ENCODE results near the gene CES4A.
"Not testable (repeated sequence)": the region's sequence is repeated elsewhere in the genome, so short reads cannot be mapped to it uniquely, and the experiment has no call there.

CES4A gene

GRCh38 chr16:66958857-66959703, 29.3 kb upstream of the CES4A start:
- FAIRE-seq (no peak), DNase-seq (ENCODE audit: insufficient read length) (no peak)
- no peak for TF ChIP-seq POLR2AphosphoS5 (IDR thresholded peaks at IDR 0.05; ENCODE audit: low read depth, low read length)
- TF ChIP-seq POLR2A (IDR thresholded peaks at IDR 0.05; ENCODE audit: low read depth, low read length): no peak
- TF ChIP-seq TAF1 (IDR thresholded peaks at IDR 0.05; ENCODE audit: borderline replicate concordance, low read depth, low read length): no peak

- no peak for FAIRE-seq
- no peak for TF ChIP-seq POLR2A (IDR thresholded peaks at IDR 0.05; ENCODE audit: low read depth, low read length)
- TF ChIP-seq TAF1 (IDR thresholded peaks at IDR 0.05; ENCODE audit: borderline replicate concordance, low read depth, low read length): no peak
- no peak for TF ChIP-seq POLR2AphosphoS5 (IDR thresholded peaks at IDR 0.05; ENCODE audit: low read depth, low read length)
- no peak for DNase-seq (ENCODE audit: insufficient read length)
These were observed 28.7 kb upstream of the CES4A start for GRCh38 chr16:66959704-66960161.

DNA sequence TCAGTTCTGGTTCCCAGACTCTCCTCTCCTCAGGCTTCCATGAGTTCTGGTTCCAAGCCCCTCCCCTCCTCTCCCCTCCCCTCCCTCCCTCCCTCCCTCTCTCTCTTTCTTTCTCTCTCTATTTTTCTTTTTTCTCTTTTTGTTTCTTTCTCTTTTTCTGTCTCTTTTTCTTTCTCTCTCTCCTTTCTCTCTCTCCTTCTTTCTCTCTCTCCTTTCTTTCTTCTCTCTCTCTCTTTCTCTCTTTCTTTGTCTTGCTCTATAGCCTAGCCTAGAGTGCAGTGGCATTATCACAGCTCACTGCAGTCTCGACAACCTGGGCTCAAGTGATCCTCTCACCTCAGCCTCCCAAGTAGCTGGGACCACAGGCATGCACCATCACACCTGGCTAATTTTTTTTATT, 28.1 kb upstream of the CES4A start:
- TF ChIP-seq POLR2AphosphoS5 (IDR thresholded peaks at IDR 0.05; ENCODE audit: low read depth, low read length) (no peak), POLR2A (IDR thresholded peaks at IDR 0.05; ENCODE audit: low read depth, low read length) (no peak), TAF1 (IDR thresholded peaks at IDR 0.05; ENCODE audit: borderline replicate concordance, low read depth, low read length) (no peak)
- DNase-seq (ENCODE audit: insufficient read length) (no peak), FAIRE-seq (no peak)

GRCh38 chr16:66961065-66961744, 27.2 kb upstream of the CES4A start, which contains the start of gene CES3:
CES3 (plus strand) TSS chr16:66961266; CDS start chr16:66961308, 42 bp downstream.
- DNase-seq (ENCODE audit: insufficient read length): peak; percentile 47
- peak; percentile 79 for FAIRE-seq
- no peak for TF ChIP-seq POLR2A (IDR thresholded peaks at IDR 0.05; ENCODE audit: low read depth, low read length)
- TF ChIP-seq POLR2AphosphoS5 (IDR thresholded peaks at IDR 0.05; ENCODE audit: low read depth, low read length): no peak
- no peak for TF ChIP-seq TAF1 (IDR thresholded peaks at IDR 0.05; ENCODE audit: borderline replicate concordance, low read depth, low read length)

- DNase-seq (ENCODE audit: insufficient read length) (no peak), FAIRE-seq (peak; percentile 51)
- no peak for TF ChIP-seq POLR2A (IDR thresholded peaks at IDR 0.05; ENCODE audit: low read depth, low read length)
- TF ChIP-seq TAF1 (IDR thresholded peaks at IDR 0.05; ENCODE audit: borderline replicate concordance, low read depth, low read length): no peak
- no peak for TF ChIP-seq POLR2AphosphoS5 (IDR thresholded peaks at IDR 0.05; ENCODE audit: low read depth, low read length)
These were observed 26.5 kb upstream of the CES4A start for GRCh38 chr16:66961914-66962313.

GRCh38 chr16:66964049-66964448, 24.3 kb upstream of the CES4A start:
- TF ChIP-seq POLR2AphosphoS5 (IDR thresholded peaks at IDR 0.05; ENCODE audit: low read depth, low read length) (no peak), POLR2A (IDR thresholded peaks at IDR 0.05; ENCODE audit: low read depth, low read length) (no peak), TAF1 (IDR thresholded peaks at IDR 0.05; ENCODE audit: borderline replicate concordance, low read depth, low read length) (no peak)
- FAIRE-seq (no peak), DNase-seq (ENCODE audit: insufficient read length) (no peak)

DNA sequence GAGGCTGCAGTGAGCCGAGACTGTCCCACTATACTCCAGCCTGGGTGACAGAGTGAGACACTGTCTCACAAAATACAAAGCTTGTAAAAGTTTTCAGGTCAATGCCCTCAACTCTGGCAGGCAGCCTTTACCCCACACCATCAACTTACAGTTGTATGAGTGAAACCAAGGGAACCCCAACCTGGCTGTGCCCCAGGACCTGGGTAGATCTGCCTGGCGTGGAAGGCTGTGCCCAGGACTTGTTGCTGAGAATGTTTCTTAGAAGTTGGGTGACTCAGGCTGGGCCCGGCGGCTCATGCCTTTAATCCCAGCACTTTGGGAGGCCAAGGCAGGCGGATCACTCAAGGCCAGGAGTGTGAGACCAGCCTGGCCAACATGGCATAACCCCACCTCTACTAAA, 19.5 kb upstream of the CES4A start:
- FAIRE-seq (no peak), DNase-seq (ENCODE audit: insufficient read length) (no peak)
- TF ChIP-seq POLR2AphosphoS5 (IDR thresholded peaks at IDR 0.05; ENCODE audit: low read depth, low read length) (no peak), TAF1 (IDR thresholded peaks at IDR 0.05; ENCODE audit: borderline replicate concordance, low read depth, low read length) (no peak), POLR2A (IDR thresholded peaks at IDR 0.05; ENCODE audit: low read depth, low read length) (no peak)

DNA sequence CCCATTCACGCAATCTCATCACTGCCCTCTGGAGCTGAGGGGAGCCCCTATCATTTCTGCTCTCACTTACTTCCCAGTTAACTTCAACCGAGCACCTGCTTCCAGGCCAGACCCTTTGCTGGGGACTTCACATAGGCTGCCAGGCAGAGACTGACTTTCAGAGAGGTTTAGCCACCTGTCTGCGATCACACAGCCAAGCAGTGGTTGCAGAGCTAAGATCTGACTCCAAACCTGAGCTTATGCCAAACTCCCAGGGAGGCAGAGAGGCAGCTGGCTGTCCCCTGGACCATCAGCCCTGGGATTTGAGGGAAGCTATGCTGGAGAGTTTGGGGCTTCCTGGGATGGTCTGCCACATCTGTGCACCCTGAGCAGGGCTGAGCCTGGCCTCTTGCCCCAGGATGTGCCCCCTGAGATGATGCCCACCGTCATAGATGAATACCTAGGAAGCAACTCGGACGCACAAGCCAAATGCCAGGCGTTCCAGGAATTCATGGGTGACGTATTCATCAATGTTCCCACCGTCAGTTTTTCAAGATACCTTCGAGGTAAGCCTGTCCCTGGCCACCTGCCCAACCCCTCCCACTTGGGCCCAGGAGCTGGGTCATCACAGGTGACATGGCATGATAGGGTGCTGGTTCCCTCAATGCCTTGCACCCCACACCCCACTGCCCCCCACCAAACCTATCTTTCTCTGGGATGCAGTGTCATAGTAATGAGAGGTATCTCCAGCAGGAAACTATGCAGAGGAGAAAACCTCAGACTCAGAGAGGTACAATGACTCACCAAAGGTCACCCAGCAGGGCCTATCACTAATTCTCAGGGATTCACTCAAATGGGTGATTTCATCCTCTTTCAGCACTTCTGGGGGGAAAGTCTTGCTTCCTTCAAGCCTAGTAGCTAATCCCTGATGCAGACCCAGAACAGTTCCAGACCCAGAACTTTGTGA, 17.3 kb upstream of the CES4A start:
- TF ChIP-seq POLR2A (IDR thresholded peaks at IDR 0.05; ENCODE audit: low read depth, low read length) (no peak), POLR2AphosphoS5 (IDR thresholded peaks at IDR 0.05; ENCODE audit: low read depth, low read length) (no peak), TAF1 (IDR thresholded peaks at IDR 0.05; ENCODE audit: borderline replicate concordance, low read depth, low read length) (no peak)
- DNase-seq (ENCODE audit: insufficient read length) (no peak), FAIRE-seq (no peak)

DNA sequence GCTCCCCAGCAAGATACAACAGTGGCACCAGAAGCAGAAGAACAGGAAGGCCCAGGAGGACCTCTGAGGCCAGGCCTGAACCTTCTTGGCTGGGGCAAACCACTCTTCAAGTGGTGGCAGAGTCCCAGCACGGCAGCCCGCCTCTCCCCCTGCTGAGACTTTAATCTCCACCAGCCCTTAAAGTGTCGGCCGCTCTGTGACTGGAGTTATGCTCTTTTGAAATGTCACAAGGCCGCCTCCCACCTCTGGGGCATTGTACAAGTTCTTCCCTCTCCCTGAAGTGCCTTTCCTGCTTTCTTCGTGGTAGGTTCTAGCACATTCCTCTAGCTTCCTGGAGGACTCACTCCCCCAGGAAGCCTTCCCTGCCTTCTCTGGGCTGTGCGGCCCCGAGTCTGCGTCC, 15.4 kb upstream of the CES4A start:
- TF ChIP-seq TAF1 (IDR thresholded peaks at IDR 0.05; ENCODE audit: borderline replicate concordance, low read depth, low read length) (no peak), POLR2AphosphoS5 (IDR thresholded peaks at IDR 0.05; ENCODE audit: low read depth, low read length) (no peak)
- no peak for FAIRE-seq
- no peak for DNase-seq (ENCODE audit: insufficient read length)

DNA sequence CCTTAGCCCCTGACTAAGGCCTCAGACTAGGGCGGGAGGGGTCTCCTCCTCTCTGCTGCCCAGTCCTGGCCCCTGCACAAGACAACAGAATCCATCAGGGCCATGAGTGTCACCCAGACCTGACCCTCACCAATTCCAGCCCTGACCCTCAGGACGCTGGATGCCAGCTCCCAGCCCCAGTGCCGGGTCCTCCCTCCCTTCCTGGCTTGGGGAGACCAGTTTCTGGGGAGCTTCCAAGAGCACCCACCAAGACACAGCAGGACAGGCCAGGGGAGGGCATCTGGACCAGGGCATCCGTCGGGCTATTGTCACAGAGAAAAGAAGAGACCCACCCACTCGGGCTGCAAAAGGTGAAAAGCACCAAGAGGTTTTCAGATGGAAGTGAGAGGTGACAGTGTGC, 14.7 kb upstream of the CES4A start:
- TF ChIP-seq TAF1 (IDR thresholded peaks at IDR 0.05; ENCODE audit: borderline replicate concordance, low read depth, low read length) (no peak), POLR2A (IDR thresholded peaks at IDR 0.05; ENCODE audit: low read depth, low read length) (no peak), POLR2AphosphoS5 (IDR thresholded peaks at IDR 0.05; ENCODE audit: low read depth, low read length) (no peak)
- no peak for FAIRE-seq
- DNase-seq (ENCODE audit: insufficient read length): no peak

DNA sequence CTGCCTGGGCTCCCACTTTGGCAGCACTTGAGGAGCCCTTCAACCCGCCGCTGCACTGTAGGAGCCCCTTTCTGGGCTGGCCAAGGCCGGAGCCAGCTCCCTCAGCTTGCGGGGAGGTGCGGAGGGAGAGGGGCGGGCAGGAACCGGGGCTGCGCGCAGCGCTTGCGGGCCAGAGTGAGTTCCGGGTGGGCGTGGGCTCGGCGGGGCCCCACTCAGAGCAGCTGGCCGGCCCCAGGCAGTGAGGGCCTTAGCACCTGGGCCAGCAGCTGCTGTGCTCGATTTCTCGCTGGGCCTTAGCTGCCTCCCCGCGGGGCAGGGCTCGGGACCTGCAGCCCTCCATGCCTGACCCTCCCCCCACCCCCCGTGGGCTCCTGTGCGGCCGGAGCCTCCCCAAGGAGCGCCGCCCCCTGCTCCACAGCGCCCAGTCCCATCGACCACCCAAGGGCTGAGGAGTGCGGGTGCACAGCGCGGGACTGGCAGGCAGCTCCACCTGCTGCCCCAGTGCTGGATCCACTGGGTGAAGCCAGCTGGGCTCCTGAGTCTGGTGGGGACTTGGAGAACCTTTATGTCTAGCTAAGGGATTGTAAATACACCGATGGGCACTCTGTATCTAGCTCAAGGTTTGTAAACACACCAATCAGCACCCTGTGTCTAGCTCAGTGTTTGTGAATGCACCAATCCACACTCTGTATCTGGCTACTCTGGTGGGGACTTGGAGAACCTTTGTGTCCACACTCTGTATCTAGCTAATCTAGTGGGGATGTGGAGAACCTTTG, 14.0 kb upstream of the CES4A start:
- DNase-seq (ENCODE audit: insufficient read length); FAIRE-seq: not testable (repeated sequence)

DNA sequence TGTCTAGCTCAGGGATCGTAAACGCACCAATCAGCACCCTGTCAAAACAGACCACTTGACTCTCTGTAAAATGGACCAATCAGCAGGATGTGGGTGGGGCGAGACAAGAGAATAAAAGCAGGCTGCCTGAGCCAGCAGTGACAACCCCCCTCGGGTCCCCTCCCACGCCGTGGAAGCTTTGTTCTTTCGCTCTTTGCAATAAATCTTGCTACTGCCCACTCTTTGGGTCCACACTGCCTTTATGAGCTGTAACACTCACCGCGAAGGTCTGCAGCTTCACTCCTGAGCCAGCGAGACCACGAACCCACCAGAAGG, 13.5 kb upstream of the CES4A start:
- FAIRE-seq; DNase-seq (ENCODE audit: insufficient read length): not testable (repeated sequence)

Data from GM12892 (cell line).